NCI-H146 treated with DMSO at 0.1 percent for 48 hours (cell line): ENCODE measurements around the gene CASKIN2.
"Not testable (repeated sequence)": the region's sequence is repeated elsewhere in the genome, so short reads cannot be mapped to it uniquely, and the experiment has no call there.

Source experiments
- DNase-seq: peaks from one replicate; lab custom pipeline; 2025; ENCODE audit not compliant: unreplicated experiment; lab: John Stamatoyannopoulos, UW

Gene CASKIN2

DNA sequence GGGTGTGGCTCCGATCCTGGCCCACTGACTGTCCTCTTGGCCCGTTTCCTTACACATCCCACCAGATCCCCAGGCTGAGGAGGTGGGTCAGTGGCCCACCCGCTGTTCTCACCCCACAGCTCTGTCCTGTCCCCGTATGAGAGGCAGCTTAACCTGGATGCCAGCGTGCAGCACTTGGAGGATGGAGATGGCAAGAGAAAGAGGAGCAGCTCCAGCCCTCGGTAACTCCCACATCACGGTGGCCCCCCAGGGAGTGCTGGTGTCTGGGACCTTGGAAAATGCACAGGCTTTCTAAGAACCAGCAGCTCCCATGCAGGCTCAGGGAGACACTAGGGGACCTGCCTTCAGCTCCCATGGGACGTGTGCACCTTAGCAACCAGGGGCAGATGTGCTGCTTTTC, 6.0 kb upstream of the CASKIN2 start:
- no peak for DNase-seq

DNA sequence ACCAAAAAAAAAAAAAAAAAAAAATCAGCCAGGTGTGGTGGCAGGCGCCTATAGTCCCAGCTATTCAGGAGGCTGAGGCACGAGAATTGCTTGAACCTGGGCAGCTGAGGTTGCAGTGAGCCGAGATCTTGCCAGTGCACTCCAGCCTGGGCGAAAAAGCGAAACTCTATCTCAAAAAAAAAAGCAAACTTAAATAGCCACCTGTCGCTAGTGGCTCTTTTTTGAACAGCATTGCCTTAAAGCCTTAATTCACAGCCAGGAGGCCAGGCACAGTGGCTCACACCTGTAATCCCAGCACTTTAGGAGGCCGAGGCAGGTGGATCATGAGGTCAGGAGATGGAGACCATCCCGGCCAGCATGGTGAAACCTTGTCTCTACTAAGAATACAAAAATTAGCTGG, 5.1 kb upstream of the CASKIN2 start:
- DNase-seq: not testable (repeated sequence)

DNA sequence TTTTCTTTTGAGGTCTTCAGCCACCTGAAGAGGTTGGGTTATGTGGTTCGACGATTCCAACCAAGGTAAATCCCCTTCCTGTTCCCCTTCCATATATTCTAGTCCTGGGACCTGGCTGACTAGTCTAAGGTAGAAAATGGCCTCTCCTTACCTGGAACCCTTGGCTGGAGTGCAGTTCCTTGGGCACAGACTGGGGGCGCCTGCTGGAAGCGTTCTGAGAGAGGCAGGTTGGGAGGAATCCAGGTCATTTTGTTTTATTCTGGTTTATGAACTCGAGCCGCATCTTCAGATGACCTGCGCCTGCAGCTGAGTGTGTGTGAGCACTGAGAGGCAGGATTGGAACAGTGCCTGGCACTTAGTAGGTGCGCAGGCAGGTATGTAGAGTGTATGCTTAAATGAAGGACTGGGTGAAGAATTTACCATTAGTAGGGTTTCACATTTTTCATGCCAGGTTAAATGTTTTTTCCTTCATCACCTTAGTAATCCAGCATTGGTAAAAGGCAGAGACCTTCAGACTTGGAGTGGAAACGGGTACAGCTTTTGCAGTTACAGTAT, 3.7 kb upstream of the CASKIN2 start:
- no peak for DNase-seq

DNA sequence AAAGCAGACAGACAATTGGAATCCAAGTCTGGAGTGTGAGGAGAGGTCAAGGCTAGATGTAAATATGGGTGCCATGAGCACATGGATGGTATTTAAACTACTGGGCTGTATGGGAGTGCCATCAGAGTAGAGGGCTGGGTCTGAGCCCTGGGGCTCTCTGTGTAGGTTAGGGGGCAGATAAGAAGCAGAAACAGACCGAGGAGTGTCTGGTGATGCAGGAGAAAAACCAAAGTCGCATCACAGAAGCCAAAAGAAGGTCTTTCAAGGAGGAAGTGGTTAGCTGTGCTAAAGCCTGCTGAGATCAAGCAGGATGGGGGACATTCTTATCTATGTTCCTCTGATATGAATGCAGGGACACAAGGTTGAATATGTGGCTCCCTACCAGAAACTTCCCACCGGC, 2.9 kb upstream of the CASKIN2 start:
- DNase-seq: no peak

DNA sequence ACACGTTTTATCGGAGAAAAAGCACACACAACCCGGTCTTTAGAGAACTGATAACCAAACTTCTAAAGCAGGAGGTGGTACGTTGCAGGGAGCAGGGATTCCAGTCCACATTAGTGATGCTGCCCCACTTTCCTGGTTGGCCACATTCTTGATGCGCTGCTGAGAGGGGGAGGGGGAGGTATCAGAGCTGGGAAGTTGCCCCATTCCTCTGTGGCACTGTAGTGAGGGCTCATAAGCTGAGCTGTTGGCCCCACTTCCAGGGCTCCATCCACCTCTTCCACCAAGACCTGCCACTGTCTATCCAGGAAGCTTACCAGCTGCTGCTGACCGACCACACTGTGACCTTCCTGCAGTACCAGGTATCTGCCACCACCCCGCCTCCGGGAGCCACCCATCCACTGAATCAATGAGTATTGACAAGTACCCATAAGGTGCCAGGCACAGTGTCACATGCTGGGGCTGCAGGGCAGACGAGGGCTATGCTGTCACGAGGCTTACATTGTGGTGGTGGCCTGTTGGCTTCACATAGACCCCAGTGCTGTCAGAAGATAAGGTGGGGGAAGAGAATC, 2.0 kb upstream of the CASKIN2 start:
- no peak for DNase-seq

DNA sequence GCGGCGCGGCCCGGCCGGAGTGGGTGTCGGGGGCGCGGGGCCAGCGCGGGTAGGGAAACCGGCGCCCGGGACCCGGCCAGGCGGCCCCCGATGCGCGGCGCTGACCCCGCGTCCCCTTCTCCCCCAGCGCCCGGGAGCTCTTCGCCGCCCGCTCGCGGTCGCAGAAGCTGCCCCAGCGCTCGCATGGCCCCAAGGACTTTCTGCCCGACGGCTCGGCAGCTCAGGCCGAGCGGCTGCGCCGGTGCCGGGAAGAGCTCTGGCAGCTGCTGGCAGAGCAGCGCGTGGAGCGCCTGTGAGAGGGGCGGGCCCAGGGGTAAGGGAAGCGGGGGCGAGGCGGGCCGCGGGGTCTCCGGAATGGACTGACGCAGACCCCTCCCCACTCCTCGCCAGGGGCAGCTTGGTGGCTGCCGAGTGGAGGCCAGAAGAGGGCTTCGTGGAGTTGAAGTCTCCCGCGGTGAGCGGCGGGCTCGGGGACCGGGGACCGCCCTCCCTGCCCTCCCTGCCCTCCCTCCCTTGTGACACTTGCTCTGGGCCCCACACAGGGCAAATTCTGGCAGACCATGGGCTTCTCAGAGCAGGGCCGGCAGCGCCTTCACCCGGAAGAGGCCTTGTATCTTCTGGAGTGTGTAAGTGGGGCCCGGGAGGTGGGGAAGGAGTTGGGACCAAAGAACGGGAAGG, 1.4 kb upstream of the CASKIN2 start:
- no peak for DNase-seq

DNA sequence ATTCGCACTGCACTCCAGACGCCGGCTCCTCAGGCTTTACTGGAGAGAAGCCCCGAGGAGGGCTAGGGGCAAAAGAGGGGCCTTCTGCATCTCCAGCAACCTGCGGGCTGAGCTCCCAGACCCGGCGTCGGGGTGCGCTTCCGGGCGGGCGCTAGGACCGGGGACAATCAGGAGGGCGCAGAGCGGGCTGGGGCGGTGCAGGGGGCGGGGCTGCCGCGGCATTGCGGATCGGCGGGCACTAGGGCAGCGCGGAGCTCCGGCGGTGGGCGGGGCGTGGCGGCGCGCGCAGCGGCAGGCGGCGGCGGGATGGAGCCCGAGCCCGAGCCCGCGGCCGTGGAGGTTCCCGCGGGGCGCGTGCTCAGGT, 900 bp upstream of the CASKIN2 start, which contains the start of gene TSEN54:
Gene TSEN54 (plus strand): TSS at position 274 of the 364 bp plus-strand sequence. CDS start 33 bp downstream, at position 307.
- peak; percentile 70 for DNase-seq

DNA sequence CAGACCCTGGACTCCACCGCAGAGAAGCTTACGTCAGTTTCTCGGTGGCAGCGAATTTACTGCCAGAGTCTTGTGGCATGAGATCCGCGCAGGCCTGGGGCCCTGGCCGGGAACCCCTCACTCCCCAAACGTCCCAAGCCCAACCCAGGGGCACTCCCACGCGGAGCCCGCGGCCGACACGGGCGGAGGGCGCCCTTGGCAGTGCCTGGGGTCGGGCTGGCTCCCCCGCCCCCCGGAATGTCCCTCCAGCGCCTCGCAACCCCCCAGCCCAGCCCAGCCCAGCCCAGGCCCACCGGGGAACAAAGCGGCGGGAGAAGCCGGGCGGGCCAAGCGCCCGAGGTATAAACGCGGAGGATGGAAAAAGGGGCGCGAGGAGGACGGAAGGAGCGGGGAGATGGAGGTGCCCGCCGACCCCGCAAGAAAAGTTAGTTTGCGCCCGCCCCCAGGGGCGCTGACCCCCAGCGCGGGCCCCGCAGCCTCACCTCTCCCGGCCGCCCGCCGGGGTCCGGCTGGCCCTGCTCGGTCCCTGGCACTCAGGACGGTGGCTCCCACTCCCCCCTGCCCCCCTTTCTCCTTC, 330 bp downstream of the CASKIN2 start:
- DNase-seq: no peak

DNA sequence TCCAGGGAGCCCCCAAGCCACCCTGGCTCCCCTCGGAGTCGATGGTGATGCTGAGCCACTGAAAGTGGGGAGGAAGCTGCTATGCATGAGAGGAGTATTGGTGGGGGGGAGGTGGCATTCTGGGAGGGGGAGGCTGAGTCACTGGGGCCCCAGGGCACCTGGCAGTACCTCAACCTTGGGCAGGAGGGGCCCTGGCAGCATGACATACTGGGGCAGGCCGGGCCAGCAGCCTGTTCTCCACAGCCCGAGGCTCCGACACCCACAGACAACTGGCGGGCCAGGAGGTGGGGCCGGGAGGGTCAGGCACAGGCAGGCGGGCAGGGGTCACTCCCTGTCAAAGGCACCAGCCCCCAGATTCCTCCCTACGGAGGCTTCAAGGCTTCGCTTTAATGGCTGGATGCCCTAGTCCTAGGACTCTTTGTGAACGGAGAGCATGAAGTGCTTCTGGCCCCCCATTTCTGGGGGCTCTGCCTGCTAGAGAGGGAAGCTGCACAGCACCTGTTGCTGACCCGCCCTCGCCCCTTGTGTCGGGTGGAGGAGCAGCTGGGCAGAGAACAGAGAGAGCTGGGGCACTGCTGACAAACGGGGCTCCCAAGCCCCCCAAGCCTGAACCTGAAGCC, 928 bp downstream of the CASKIN2 start:
- no peak for DNase-seq

DNA sequence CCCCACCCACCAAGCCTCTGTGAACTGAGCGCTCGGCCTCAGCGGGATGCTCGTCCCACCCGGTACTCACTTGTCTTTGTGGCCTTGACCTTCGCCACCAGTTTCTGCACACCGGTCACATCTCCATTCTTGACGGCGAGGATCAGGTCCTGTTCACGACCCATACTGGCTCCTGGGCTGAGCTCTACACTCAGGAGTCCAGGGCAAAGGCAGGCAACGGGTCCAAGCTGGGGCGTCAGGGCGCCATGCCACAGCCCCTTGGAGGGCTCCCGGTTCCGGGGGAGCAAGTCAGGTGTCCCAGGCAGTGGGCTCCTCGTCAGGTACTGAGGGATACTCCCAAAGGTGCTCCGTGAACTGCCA, 1.7 kb downstream of the CASKIN2 start:
- DNase-seq: no peak

DNA sequence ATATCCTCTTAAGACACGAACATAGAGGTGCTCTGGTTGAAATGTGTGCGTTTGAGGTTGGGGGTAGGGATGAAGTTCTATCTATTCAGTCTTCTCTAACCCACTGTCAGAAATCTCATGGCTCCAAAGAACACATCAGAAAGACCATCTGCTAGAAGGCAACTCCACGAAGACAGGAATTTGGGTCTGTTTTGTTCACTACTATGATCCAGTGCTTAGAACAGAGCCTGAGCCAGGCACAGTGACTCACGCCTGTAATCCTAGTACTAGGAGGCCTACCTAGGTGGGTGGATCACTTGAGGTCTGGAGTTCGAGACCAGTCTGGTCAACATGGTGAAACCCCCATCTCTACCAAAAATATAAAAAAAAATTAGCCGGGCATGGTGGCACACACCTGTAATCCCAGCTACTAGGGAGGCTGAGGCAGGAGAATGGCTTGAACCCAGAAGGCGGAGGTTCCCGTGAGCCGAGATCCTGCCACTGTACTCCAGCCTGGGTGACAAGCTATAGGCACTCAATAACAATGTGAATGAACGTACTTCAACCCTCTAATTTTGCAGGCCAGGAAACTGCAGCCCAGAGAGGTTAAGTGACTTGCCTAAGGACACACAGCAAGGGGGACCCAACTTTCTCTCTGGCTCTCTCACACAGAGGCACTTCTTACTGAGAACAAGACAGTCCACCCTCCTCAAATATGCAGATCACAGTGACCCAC, 2.3 kb downstream of the CASKIN2 start:
- no peak for DNase-seq

DNA sequence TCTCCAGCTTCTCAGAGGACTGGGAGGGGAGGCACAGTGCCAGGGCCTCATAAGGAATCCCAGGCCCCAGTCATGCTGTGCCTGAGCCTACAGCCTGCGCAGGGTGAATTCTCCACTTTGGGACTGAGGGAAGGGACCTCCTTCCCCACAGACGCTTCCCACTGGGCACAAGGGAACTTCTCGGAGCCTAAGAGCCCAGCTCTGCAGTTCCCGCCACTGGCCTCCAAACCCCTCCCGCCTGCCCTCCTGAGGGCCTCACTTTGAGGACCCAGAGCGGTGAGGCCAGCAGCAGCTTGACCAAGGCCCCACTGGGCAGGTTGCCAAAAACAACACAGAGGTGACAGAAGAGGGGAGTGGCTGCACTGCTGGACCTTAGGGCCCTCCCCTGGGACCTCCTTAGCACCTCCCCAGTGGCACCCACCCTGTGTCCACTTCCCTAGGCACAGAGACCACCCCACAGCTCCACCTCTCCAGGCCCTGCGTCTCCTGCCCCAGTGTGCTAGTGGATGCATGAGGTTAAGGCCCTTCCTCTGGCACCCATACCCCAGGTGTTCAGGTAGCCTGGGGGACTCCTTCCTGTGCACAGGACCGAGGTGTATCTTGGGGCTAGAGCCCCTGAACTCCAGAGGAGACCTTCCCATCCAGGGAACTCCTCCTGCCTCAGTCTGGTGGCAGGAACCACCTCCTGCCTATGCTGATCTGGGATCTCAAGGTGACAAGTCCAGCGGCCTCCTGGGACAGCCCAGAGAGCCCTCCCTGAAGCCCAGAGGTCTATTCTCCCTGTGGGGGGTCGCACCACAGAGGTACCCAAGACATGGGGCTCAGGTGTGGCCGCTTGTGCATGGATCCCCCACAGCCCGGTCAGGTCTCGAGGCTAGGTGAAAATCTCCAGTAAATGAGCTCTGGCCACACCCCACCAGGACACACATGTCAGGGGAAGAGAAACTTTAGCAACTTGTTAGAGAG, 3.4 kb downstream of the CASKIN2 start:
- DNase-seq: no peak

DNA sequence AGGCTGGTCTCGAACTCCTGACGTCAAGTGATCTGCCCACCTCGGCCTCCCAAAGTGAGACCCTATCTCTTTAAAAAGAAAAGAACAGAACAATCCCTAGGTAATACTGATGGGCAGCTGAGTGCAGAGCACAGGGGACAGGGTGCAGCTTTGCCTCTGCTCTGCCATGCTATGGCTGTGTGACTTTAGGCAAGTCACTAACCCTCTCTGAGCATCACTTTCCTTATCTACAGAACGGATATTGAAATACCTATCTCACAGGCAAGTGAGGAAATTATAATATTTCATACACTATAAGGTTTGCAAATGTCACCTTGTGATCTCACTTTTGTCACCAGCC, 4.1 kb downstream of the CASKIN2 start:
- DNase-seq: no peak

DNA sequence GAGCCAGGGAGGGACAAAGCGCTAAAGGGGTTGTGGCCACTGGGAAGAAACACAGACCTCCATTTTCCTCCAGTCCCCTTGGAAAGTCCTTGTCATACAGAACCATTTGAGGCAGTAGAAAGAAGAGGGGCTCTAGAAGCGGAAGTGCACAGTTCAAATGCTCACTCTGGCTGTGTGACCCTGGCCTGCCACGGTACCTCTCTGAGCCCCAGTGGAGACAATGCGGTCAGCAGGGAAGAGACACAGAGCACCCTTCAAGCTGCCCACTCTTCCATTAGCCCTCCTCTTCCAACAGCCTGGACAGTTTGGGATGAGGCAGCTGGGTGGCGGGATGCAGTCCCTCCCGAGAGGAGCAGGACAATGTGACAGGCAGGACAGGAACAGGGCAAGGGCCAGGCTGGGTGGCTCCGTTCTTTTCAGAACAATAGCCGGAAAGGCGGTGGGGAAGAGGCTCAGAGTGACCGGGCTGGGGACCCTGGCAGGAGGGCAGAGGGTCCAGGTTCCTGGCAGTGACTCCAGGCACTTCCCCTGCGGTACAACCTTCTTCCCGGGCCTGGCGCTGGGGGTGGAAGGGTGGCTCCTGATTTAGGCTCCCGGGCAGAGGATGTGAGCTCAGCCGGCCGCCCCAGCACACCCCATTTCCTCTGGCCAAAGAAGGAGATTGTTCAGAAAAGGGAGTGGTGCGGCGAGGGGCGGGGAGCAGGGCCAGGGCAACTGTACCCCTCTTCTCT, 5.6 kb downstream of the CASKIN2 start:
- no peak for DNase-seq

DNA sequence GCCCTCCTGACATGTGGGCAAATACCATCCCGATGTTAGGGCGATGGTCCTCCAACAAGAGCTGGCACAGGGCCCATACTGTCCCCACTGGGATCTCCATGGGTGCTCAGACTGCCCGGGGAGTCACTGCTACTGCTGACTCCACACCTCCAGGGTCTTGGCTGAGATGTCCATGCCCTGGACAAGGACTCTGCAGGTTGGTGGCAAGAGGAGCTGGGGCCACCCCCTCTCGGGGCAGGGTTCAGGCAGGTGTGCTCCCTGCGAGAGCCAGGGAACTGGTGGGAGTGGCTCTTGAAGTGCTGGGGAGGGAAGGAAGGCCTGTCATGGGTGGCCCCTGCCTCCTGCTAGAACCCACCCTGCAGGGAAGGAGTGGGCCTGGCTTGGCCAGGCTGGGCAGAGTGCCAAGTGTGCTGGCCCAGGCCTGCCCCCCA, 6.4 kb downstream of the CASKIN2 start:
- no peak for DNase-seq

DNA sequence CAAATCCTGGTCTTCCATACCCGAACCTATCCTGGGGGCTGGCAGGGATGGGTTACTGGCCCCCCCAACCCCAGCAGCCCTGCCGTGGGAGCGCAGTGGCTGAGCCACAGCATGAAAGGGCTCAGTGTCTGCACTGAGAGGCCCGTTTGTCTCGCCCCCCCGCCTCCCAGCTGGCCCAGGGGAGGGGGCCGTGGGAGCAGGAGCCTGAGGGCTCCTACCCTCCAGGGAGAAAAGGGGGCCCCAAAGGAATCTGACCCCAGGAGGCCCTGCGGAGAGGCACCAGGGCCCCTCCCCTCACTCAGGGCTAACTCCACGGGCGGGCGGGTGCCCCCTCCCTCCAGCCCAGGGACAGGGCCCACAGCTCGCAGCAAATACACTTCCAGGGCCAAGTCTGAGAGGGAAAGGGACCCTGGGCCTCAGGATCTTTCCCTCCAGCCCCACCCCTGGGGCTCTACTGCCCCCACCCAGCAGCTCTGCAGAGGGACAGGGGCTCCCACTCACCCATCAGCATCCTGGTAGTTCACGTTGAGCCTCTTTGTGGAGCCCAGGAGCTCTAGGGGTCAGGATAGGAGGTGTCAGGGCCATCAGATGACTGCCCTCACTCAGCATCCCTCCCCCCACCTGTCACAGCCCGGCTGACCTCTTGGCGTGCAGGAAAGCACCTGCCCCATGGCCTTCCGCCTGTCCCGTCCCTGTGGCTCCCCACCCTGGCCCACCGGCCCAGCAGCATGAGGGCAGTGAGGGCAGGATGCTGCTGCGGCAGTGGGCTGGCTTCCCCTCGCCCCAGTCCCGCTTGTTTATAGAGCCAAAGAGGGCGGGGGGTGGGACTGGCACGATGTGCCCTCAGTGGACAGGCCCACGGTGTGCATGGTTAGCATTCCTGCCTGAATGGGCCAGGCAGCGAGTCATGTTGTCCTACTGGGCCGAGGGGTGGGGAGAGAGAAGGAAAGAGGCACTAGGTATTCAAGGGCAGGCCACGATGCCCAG, 7.3 kb downstream of the CASKIN2 start:
- no peak for DNase-seq

DNA sequence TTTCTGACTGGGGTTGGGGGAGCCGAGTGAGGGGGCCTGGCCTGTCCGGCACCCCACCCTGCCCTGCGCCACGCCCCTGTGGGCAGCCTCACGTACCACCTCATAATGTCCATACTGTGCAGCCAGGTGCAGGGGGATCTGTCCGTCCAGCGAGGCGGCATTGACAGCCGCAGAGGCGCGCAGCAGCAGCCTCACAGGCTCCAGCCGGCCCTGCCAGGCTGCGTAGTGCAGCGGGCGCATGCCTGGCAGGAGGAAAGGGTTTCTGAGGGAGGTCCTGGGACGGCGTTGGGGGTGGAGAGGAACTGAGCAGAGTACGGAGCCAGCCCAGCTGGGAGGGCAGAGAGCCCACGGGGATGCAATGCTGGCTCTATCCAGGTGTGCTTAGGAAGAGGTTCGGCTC, 8.4 kb downstream of the CASKIN2 start:
- no peak for DNase-seq

DNA sequence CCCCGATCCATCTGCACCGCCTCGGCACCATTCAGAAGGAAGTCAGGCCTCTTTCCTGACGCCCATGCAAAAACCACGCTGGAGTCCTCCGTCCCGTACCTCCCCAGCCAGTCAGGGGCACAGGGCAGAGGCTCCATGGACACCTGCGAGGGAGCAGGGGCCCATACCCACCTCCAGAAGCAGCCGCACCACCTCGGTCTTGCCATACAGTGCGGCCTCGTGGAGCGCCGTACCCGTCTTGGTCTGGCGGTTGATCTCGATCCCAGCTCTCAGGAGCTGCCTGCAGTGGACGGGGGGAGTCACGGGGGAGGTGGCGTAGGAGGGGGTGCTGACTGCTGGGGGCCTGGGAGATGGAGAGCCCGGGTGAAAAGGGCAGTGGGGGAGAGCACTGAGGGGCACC, 9.2 kb downstream of the CASKIN2 start:
- DNase-seq: no peak

DNA sequence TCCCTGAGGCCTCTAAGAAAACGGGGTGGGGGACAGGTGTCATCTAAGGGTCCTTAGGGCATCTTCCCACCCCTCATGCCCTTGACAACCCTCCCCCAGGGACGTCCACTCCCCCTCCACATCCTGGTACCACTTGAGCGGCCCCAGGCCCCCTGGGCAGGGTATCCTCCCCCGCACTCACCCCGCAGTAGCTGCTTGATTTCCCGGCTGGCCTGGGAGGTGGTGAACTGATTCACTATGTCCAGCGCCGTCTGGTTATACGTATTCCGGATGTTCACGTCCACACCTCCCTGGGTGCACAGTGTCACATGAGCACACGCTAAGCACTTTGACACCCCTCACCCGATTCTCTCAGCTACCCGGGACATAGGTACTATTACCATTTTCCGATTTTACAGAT, 9.7 kb downstream of the CASKIN2 start:
- no peak for DNase-seq
